GM19324 (cell line): ENCODE data around the gene PHF12.
"Not testable (repeated sequence)": the region's sequence is repeated elsewhere in the genome, so short reads cannot be mapped to it uniquely, and the experiment has no call there.

Experiments used
- ATAC-seq: cut with Tn5 transposase; IDR thresholded peaks from one replicate; pipeline ENCODE4 v1.9.1; 2021; ENCODE audit warnings: mild to moderate bottlenecking, moderate library complexity; ENCODE audit not compliant: unreplicated experiment, low FRiP score

Gene PHF12

DNA sequence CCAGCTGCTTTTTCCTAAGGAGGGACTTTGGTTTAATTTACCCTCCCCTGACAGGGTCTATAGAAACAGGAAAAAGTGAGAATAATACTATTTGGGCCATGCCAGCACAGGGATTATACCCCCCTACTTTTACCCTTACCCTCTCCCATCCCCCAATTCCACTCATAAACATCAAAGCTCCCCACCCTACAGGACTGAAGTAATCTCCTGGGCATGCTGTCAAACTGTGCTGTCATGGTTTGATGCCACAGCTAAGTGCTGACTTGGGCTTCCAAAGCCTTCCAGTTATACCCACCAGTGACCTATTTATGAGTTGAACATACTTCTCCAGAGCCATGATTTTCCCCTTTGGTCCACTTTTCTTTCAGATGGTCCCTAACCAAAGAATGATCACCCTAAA, 12.8 kb downstream of the PHF12 start:
- no peak for ATAC-seq

DNA sequence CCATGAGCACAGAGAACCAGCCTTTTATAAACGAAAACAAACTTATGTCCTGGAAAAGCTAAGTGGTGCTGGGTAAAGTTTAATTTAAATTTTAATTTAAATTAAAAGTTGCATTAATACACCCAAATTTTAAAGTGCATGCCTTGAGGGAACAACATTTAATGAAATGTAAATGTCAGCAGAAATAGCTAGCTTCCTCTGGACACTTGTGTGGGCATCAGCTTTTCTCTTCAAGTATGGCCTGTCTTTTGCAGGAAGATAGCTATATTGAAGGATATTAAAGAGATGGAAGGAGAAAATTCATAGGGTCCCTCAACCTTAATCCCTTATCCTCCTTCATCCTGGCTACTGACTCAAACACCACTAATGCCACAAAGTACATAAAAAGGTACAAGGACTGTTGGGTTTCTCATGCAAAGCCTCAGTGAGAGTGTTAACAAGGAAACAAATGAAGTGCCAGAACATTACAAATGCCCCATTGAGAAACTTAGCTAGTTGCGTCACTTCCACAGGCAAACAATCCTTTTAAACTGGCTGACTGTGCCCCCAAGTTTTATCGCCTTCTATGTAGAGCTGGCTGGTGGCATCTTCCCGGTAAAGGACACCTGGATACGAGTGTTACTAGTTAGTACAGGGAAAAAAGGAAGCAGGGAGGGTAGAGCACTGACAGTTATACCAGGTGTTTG, 14.1 kb downstream of the PHF12 start:
- no peak for ATAC-seq

DNA sequence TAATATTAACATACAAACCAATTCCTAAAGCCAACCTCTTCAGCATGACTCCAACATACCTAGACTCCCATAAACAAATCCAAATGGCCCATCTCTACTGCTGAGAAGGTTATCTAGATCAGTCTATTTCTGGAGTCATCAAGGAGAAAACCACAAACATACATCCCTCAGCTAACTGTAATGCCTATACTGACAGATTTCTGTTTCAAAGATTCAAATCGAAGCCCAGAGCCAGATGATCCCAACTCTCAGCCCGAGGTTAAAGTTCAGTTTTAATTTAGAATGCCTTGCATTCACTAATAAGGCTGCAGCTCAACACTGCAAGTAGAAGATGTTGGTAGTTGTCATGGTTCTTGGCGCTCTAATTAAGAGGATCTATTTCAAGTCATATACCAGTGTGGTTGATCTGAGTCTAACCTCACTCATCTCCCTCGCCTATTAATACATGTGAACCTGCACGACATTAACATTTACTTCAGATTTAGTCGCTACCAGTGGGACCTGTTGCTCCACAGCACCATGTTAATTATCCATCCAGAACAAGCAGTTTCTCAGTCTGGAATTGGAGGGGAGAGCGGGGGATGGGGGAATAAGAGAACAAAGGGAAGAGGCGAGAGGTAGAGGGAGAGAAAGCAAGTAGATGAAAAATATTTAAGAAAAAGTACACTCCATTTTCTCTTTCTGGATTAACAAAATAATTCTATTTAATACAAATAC, 15.4 kb downstream of the PHF12 start:
- no peak for ATAC-seq

DNA sequence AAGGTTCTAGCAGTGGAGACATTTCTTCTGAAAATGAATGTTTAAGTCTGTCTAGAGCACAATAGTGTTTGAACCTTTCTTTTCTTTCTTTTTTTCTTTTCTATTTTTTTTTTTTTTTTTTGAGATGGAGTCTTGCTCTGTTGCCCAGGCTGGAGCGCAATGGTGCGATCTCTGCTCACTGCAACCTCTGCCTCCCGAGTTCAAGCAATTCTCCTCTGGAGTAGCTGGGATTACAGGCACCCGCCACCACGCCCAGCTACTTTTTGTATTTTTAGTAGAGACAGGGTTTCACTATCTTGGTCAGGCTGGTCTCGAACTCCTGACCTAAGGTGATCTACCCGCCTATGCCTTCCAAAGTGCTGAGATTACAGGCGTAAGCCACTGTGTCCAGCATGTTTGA, 16.8 kb downstream of the PHF12 start:
- ATAC-seq, result not testable (repeated sequence)

DNA sequence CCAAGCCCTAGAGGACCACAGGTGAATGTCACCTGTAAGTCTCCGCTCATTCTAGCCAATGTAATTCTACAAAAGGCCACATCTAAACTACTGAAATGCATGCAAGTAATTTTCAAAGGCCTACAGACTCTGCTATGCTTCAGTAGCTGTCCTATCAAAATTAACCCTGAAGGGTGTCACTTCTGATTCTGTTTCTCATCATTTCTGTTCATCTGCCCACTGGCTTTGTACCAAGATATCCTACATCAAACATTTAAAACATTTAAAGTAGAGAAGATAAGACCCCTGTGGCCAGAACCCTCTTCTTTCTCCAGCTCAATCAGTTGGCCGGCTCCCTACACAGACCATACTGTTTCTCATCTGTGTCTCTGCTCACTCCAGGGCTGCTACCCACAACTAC, 21.5 kb downstream of the PHF12 start:
- ATAC-seq, result no peak

DNA sequence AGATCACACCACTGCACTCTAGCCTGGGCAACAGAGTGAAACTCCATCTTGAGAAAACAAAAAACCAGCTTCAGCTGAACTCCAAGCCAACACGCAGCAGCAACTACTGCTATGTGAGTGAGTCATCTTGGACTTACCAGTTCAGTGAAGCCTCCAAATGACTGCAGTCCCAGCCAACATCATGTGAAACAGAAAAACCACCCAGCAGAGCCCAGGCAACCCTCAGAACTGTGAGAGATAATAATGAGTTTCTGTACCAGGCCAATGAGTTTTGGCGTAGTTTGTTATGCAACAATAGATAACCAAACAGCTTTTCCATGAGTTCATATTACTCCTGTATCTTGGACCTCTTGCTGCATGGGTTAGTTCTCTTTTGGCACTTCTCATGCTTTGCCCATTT, 23.3 kb downstream of the PHF12 start:
- no peak for ATAC-seq

DNA sequence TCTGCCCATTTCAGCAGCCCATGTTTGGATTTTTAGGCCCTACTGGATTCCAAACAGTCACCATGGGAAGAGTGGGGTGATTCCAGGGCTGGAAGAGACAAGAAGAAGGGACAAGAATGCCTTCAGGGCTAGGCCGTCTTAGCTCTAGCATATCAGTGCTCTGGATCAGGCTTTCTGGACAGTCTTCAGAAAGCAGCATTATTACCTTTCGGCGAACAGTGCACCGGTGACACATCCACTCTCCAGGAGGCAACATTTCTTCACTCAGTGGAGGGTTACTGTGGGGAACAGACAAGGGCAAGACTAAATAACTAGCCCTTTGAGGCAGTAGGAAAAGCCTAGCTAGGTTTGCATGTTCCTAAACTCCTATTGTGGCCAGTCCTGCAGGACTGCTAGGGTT, 24.5 kb downstream of the PHF12 start:
- no peak for ATAC-seq

DNA sequence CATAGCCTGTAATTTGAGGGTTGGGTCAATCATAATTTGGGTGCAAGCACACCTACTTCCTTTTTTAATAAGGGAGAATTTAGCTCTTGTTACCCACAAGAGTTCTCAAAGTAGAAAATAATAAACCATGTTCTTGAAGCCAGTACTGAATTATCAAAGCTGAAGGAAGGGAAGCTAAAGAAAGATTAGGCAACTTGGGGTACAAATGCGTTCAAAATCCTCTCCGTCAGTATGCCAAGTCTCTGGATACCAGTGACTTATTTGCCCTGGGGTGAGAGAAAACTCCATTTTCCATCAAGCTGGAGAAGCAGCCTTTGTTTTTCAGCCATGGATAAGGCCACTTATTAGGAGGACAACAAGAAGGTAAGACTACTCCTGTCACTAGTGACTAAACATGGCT, 25.0 kb downstream of the PHF12 start:
- no peak for ATAC-seq

DNA sequence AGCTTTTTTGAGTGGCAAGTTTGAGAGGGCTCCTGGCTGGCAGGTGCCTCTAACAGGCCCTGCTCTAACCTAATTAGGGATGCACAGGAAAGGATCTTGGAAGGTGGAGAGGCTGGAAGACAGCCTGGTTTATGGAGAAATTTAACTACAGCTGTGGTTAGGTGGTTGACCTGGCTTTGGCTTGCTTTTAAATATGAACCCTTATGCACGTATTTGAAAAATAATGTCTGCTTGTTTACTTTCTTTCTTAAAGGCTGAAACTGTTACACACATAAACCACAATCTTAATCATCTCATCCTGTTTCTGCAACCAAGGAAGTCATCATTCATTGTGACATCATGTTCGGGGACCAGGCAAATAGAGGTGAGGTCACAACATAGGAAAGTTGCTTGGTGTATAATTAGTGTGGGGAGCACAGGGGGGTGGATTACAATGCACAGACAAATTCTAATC, 25.4 kb downstream of the PHF12 start:
- ATAC-seq, result no peak

DNA sequence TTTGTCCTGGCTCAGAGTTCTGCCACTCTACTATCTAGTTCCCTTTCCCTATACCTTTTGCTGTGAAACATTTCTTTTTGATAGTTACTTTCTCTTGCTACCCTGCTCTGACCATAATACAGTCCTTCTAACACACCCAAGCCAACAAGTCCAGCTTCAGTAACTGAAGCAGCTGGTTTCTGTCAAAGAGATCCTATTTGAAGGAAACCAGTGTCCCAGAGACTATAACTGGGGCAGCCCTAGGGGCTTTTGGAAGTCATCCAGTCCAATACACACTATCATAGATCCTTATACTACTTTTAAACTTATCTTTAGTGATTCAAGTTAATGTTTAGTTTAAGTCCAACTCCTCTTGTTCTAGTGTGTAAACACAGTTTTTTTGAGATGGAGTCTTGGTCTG, 31.1 kb downstream of the PHF12 start:
- ATAC-seq, result no peak

DNA sequence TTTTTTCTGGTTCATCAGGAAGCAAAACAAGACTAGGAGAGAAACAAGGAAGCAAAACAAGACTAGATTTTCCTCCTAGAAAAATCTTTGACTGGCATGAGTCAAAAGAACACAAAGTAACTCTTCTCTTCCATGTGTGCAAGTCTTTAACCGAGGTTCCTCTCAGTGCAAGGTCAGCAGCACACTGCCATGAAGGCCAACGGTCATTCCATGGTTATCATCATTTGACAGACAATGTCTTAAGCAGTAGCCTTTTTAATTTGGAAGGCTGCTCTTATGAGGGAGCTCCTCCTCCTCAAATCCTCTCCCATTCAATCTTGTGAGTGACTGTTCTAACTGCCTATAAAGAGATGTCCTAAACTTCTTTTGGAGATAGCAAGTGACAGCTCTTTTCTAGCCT, 33.0 kb downstream of the PHF12 start:
- ATAC-seq, result no peak

DNA sequence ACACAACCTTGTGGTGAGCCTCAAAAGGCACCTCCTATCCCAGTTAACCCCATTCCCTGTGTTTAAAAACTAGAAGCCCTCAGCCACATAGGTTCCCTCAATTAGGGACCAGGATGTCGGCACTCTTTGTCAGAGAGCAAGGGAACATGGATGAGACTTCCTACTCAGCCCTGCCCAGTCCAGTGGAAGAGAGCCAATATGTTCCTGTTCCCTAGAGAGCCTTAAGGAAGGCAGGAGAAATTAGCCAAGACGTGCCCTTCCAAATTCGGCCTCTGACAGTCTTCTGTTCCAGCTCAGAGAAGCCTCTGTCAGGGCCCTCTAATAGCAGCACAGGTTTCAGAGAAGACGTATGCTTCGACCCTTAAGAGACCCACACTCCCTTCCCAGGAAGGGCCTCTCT, 33.9 kb downstream of the PHF12 start:
- no peak for ATAC-seq

DNA sequence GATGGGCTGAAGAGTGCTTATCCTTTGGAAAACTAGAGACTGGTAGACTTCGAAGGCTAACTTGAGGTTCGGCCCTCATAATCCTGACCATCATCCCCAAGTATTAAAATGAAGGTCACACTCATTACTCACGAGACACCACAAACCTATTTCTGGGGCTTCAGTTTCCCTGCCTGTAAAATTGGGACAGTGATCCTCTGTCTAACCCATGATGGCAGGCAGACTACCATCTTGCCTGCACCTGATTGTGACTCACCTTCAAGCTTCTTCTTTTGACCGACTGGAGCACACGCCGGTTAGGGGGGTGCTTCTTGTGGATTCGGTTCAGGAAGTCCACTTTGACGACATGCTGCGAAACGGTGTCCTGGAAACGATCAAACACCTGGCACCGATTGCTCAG, 34.3 kb downstream of the PHF12 start:
- no peak for ATAC-seq

DNA sequence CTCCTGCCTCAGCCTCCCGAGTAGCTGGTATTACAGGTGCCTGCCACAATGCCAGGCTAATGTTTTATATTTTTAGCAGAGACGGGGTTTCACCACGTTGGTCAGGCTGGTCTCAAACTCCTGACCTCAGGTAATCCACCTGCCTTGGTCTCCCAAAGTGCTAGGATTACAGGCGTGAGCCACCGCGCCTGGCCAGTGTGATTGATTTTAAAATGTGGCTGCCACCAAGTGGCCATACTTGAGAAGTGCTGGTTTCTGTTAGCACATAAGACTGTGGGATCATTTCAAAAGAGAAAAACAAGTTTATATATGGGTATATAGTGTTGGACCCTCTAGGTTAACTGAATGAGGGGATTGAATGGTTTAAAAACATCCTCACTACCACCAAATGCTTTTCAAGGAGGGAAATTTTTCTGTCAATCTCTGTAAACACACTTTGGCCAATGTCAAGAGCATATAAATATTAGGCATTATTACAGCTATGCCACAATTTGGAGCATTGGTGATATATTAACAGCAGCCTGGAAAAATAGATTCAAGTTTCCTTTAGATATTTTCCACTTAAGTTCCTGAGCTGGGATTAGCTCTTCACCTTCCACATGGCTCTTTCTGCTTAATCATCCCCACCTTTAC, 34.9 kb downstream of the PHF12 start:
- ATAC-seq, result no peak

DNA sequence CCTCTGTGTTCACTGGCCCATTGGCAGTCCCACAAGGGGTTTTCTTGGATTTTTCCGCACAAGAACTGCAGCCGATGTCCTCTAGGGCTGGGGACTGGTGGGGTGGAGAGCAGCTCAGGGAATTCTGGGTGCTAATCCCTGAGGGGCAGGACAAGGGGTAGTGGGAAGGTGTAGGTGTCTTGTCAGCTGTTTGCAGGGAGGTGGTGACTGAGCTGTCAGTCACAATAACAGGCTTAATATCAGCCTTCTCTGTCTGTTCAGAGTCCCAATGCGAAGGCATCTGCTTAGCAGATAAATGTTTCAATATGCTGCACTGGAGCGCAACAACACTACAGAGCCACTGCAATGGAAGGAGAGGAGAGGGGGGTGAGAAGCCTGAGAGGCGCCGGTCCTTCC, 38.4 kb downstream of the PHF12 start:
- ATAC-seq, result no peak

DNA sequence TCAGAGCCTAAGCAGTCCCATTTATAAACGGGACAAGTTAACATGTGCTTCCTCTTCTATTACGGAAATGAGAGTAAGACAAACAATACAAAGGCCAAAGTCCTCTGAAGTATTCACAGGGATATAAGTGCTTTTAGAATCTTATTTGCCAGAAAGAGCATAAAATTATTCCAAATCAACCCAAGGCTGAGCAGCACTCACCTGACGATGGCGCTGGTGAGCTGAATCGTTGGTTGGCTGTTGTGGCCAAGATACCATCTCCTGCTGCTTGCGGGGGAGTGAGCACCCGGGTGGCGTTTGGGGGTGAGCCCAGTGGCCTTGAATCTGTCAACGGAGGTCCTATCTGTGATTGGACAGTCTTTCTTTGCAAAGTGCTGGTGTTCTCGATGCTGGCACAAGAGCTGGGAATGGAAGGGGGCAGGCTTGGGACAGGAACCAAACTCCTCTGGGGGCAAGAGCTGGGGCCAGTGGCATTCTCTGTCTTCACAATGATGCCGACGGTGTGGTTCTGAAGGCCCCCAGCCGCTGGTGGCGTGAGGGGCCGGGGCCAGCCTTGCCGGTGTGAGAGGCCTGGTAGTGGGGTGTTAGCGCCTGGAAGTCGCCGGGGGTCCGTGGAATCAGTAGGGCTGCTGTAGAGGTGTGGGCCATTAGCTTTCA, 38.9 kb downstream of the PHF12 start:
- ATAC-seq, result no peak

DNA sequence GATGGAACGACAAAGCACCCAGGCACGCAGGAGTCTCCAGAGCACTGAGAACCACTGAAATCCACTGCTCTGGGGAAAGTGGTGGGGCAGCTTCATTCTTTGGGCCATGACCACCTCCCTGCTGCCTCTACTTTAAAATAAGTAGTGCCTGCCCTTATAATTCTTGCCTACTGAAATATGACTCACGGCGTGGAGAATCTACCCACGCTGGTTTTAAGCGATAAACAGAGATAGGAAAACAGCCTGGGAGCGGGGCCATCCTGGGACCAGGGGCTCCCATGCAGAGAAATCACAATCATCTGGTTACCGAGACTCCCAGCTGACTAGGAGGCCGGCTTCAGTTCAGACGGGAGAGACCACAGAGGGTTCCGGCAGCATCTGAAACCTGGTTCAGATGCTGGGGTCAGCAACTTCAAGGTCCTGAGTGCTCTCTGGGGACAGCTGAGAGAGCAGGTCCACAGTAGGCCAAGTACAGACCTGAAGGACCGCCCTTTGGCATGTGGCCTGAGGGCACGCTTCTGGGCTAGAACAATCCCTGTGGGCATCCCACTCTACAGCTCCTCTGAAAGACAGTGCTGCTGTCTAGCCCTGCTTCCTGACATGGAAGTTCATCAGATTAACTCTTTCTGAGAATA, 39.8 kb downstream of the PHF12 start:
- ATAC-seq, result no peak

DNA sequence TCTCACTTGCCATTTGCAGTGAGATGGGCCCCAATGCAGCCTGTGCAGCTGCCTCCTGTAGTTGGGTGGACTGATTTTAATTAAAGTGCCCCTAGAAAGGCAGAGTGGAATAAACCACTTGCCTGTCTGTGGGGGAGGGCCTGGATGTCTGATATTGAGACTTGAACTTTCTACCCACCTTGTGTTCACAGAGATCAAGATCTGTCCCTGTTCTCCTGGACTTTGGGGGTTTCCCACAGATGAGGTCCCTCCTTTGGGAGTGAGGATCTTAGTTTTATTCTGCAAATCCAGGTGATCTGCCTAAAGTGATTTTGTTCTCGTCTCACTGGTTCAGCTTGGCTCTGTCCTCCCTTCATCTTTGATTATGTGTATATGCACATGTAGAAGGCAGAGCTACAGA, 40.8 kb downstream of the PHF12 start:
- ATAC-seq, result no peak

DNA sequence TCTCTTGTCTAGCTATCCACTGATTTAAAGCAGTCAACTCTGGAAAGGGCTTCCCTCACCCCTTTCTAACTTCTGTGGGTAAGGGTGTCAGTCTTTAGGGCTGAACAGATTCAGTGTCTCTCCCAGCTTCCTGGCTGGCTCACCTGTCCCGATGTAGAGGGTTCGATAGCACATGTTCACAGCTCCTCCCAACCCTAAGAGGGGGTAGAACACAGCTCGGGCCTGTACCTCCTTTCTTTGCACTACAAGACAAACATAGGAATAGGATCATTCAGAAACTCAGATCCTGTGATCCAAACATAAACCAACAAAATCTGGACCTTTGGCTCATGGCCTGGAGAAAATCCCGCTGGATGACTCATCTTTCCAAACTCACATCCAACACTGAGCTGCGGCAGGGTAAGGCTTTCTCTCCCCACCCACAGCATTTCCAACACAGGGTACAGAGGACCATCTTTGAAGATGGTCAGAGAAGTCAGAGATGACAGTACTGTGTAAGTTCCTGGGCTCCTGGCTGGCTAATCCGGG, 42.6 kb downstream of the PHF12 start:
- no peak for ATAC-seq

DNA sequence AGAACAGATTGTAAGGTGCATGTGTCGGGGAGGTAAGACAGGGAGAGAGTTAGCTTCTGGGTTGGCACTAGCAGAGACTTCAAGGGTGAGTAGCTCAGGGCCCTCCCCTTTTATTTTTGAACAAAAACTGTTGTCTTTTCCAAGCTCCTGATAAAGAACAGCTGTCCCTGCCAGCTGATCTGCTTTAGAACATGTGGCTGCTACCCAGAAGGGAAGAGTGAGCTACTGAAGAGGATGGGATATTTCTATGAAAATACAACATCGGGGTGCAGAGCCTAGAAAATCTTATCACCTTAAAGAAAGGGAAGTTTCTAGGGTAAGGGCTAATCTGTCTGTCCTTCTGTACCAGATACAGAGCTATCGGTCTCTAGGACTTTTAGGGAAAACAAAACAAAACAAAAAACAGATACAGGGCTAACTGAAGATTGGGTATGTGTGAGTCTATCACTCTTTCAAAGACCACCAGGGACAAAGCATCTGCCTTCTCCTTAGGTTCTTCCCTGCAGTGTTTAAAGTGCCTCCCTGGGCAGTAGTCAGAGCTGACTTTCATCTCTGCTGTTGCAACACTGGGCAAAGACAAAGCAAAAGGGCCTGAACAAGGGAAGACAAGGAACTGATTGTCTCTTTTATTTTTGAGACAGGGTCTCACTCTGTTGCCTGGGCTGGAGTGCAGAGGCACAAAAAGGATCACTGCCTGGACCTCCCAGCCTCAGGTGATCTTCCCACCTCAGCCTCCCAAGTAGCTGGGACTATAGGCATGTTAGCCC, 43.4 kb downstream of the PHF12 start:
- ATAC-seq, result no peak
